GM13976 (cell line): Measurements from ENCODE around the gene GBGT1.

ENCODE experiments used
- DNase-seq: peaks from one replicate; pipeline ENCODE4 v3.0.0; 2012; ENCODE audit warnings: low spot score
- in situ Hi-C: fragments of 300-500 bp; cut with MboI; formaldehyde crosslinking; loops from one replicate; pipeline ENCODE4 v1.12.0; 2022; ENCODE audit warnings: low sequenced_read_pairs, mixed read lengths, inconsistent platforms; ENCODE audit not compliant: unreplicated experiment
- TF ChIP-seq, protein P1 (sequence below): IDR thresholded peaks from 2 replicates; pipeline ENCODE4 v1.5.1; 2012; ENCODE audit warnings: borderline replicate concordance, mild to moderate bottlenecking; ENCODE audit not compliant: insufficient read depth; ENCODE audit errors: extremely low read depth, missing control alignments, control extremely low read depth

Gene GBGT1

DNA sequence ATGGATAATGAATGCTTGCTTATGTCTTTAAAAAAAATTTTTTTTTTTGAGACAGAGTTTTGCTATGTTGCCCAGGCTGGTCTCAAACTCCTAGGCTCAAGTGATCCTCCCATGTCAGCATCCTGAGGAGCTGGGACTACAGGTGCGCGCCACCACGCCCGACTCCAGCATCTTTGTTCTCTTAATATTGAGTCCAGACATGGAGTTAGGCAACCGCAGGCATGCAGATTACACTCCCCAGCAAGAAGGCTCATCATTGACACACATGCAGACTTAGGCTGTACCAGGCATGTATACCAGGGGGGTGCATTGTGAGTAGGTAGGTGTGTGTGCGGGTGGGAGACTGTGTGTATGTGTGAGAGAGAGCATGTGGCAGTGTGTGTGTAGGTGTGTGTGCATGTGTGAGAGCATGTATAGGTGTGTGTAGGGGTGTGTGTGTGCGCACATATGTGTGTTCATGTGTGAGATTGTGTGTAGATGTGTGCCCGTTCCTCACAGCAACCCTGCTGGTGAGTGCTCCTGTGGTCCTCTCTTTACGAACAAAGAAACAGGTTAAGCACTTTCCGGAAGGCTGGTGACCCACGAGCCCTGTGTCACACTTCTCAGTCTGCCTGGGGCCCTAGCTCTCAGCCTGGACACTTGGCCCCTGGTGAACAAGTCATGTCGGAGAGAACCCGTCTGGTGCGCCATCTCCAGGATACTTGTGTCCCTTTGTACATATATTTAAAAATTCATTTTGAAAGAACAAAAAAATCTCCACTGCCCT lies 39.2 kb upstream of the GBGT1 start:
- in situ Hi-C loops = no loop called here
- no peak for DNase-seq
- TF ChIP-seq, protein P1, sequence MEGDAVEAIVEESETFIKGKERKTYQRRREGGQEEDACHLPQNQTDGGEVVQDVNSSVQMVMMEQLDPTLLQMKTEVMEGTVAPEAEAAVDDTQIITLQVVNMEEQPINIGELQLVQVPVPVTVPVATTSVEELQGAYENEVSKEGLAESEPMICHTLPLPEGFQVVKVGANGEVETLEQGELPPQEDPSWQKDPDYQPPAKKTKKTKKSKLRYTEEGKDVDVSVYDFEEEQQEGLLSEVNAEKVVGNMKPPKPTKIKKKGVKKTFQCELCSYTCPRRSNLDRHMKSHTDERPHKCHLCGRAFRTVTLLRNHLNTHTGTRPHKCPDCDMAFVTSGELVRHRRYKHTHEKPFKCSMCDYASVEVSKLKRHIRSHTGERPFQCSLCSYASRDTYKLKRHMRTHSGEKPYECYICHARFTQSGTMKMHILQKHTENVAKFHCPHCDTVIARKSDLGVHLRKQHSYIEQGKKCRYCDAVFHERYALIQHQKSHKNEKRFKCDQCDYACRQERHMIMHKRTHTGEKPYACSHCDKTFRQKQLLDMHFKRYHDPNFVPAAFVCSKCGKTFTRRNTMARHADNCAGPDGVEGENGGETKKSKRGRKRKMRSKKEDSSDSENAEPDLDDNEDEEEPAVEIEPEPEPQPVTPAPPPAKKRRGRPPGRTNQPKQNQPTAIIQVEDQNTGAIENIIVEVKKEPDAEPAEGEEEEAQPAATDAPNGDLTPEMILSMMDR = no peak

DNA sequence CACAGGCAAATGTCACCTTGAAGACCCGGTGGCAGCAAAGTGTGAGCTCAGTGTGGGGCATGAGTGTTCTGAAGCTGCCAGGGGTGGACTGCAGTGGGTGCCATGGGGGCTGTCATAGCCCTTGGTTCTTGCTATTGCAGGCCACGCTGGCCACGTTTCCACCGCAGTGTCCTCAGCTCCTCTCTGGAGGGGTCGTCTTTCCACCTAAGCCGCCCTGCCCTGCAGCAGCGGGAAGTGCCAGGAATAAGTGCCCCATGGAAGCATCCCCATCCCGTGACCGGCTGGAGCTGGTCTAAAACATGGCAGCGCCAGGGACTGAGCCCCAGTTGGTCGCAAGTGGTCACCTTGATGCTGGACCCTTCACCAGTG lies 38.4 kb upstream of the GBGT1 start:
- in situ Hi-C loops = no loop called here
- TF ChIP-seq, protein P1 = no peak
- DNase-seq = no peak

DNA sequence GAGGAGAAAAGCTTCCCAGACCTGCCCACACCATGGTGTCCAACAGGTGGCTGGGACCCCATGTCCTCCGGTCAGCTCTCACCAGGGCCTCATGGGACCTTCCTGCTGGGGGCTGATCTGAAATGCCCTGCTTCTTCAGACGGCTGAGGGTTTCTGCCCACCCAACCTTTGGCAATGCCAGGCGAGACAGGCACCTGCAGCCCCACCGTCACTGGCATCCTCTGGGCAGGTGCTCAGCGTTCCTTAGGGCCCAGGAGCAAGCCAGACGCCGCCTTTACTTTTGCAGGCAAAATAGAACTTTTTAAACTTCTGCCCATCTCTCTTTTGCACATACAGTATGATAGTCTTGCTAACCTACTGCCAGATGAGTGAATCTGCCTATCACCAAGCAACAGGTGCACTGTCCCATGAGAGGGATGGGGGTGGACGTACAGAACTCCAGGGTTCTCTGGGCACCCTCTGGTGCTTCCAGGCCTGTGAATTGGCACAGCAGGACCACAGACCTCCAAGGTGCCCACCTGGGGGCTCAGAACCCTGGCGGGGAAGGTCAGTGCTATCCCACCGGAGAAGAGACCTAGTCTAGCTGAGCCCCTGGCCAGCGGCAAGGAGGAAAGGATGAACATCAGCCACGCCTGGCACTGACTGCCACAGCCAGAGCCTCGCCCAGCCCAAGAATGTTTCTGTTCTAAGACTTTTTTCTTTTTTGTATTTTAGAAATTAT lies 37.9 kb upstream of the GBGT1 start:
- in situ Hi-C loops = no loop called here
- DNase-seq = no peak
- TF ChIP-seq, protein P1 = no peak

DNA sequence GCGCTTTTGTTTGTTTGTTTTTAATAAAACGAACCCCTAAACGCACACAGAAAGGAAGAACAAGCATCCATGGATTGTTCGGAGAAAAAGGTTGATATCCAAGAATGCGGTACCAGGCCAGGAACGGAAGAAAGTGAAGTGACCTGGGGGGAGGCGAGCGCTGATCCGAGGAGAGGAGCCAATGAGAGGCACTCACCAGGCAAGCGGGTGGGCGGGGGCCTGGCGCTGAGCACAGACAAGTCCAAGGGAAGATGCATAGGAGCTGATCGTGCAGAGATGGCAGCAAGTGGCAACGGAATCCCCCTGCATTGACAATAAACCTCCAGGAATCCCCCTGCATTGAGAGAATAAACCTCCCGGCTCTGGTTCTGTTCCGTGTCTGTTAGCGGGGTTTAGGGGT lies 36.9 kb upstream of the GBGT1 start:
- in situ Hi-C loops = no loop called here
- TF ChIP-seq, protein P1 = no peak
- DNase-seq = no peak

DNA sequence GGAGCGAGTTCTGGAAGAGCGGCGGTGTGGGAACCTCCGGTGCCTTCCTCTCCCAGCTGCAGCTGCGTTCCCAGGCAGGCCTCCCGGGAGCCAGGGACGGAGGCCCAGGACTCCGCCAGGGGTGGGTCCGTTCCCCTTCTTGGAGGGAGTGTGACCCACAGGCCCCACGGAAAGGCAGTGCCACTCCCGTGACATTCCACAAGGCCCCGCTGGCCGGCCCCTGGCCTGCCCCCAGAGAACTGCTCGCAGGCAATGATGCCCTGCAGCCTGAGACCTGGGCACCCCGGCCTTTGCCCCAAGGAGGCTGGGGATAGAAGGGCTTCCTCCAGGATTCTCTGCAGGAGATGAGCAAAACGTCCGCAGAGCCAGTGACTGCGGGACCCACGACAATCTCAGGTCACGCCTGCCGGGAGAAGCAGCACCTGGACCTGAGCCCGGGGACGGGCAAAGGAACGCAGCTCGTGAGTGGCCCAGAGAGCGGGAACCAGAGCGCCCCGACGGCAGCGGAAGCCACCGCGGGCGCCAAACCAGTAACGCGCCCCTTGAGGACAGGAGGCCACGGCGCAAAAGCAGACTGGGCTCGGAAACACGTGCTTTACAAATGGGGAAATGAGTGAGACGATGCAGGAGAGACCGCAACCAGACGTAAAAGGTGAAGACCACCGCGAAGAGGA lies 36.1 kb upstream of the GBGT1 start:
- in situ Hi-C loops = loop anchor here (25.0 kb wide), 1 partner anchor 288 kb away; the partner anchor contains the start of gene SLC2A6
- DNase-seq = no peak
- TF ChIP-seq, protein P1 = no peak

DNA sequence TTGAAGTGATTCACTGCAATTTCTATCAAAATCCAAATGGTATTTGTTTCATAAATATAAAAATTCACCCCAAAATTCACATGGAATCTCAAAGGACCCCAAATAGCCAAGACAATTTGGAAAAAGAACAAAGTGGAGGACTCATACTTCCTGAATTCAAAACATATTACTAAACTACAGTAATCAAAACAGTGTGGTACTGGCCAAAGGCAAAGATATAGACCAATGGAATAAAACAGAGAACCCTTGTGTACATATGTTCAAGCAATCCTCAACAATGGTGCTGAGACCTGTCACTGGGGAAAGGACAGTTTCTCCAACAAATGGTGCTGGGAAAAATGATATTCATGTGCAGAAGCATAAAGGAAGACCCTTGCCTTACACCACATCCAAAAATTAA lies 31.3 kb upstream of the GBGT1 start:
- in situ Hi-C loops = loop anchor here (25.0 kb wide), 1 partner anchor 292 kb away; the partner anchor contains the start of gene SLC2A6
- TF ChIP-seq, protein P1 = no peak

More for the DNA sequence above, 31.3 kb upstream of the GBGT1 start:
- no peak for DNase-seq
